SK-N-SH (cell line): Measurements from ENCODE around the gene LDB3. TPM values are rescaled to one million over a fixed set of nuclear protein-coding genes. Genes with fewer than 3 reads are reported as not detected.

ENCODE experiments used
- CTCF ChIA-PET: fragments of 300-600, 350-600 bp; formaldehyde crosslinking; extraction: SDS; loops from one replicate; lab custom pipeline; 2021; lab: Yijun Ruan, JAX
- POLR2A ChIA-PET: fragments of 350-600 bp; sonication (Branson Sonifier 250); formaldehyde crosslinking; extraction: SDS; loops from one replicate; lab custom pipeline; 2020; ENCODE audit warnings: antibody characterized with exemption, inconsistent platforms; lab: Yijun Ruan, JAX
- DNase-seq: peaks from one replicate; pipeline ENCODE4 v3.0.0; 2012
- H2AFZ ChIP-seq: fragments of 200-600 bp; sonication (generic); 2 replicates; pipeline ENCODE4 v1.8.1; 2016; ENCODE audit warnings: antibody characterized with exemption, mild to moderate bottlenecking, low read depth
- H3F3A ChIP-seq: fragments of 200-600 bp; sonication (generic); replicated peaks from 2 replicates; pipeline ENCODE3; 2016; ENCODE audit warnings: antibody characterized with exemption, mild to moderate bottlenecking; ENCODE audit not compliant: insufficient read depth
- H3K27ac ChIP-seq, 2 experiments: fragments of 200-500 bp in 1 of 2; fragments of 200-600 bp in 1 of 2; sonication (Bioruptor generic) in 1 of 2; sonication (generic), shearing (Covaris generic) in 1 of 2; 2 replicates each; pipeline versions ENCODE4 v1.5.1 to v1.6.1; 2014 to 2016; ENCODE audit warnings: low read depth in 2 of 2, inconsistent platforms in 1 of 2, low read length in 1 of 2, mild to moderate bottlenecking in 1 of 2, mixed read lengths in 1 of 2
- H3K27me3 ChIP-seq: fragments of 200-600 bp; sonication (generic), shearing (Covaris generic); 2 replicates; pipeline ENCODE4 v1.6.1; 2016; ENCODE audit warnings: mixed run types; ENCODE audit not compliant: insufficient read depth
- H3K36me3 ChIP-seq, 2 experiments: fragments of 200-500 bp in 1 of 2; fragments of 200-600 bp in 1 of 2; sonication (Bioruptor generic) in 1 of 2; sonication (generic) in 1 of 2; replicated peaks in 1 of 2; 2 replicates each; pipeline versions ENCODE3 to v1.5.1; 2014 to 2016; ENCODE audit warnings: low read length in 1 of 2, mild to moderate bottlenecking in 1 of 2; ENCODE audit not compliant: insufficient read depth in 2 of 2, control insufficient read depth in 1 of 2
- H3K4me1 ChIP-seq, 2 experiments: fragments of 200-500 bp in 1 of 2; fragments of 200-600 bp in 1 of 2; sonication (Bioruptor generic) in 1 of 2; sonication (generic), shearing (Covaris generic) in 1 of 2; 2 replicates each; pipeline versions ENCODE4 v1.5.1 to v1.6.1; 2014 to 2016; ENCODE audit warnings: low read depth in 1 of 2, low read length in 1 of 2, mixed run types in 1 of 2; ENCODE audit not compliant: insufficient read depth in 2 of 2, control insufficient read depth in 1 of 2
- H3K4me2 ChIP-seq: fragments of 200-600 bp; sonication (generic), shearing (Covaris generic); 2 replicates; pipeline ENCODE4 v1.6.1; 2017; ENCODE audit warnings: mixed run types
- H3K4me3 ChIP-seq, 2 experiments: fragments of 200-500 bp in 1 of 2; fragments of 200-600 bp in 1 of 2; sonication (Bioruptor generic) in 1 of 2; sonication (generic), shearing (Covaris generic) in 1 of 2; 2 replicates each; pipeline versions ENCODE4 v1.5.1 to v1.8.1; 2014 to 2016; ENCODE audit warnings: low read depth in 2 of 2, inconsistent platforms in 1 of 2, low read length in 1 of 2, mild to moderate bottlenecking in 1 of 2, mixed read lengths in 1 of 2, moderate library complexity in 1 of 2
- H3K79me2 ChIP-seq: fragments of 200-600 bp; sonication (generic); 2 replicates; pipeline ENCODE4 v1.8.1; 2017; ENCODE audit warnings: mild to moderate bottlenecking; ENCODE audit not compliant: insufficient read depth
- H3K9ac ChIP-seq: fragments of 200-600 bp; sonication (generic); 2 replicates; pipeline ENCODE4 v1.6.1; 2017; ENCODE audit warnings: mixed run types
- H3K9me2 ChIP-seq: fragments of 200-600 bp; sonication (generic); 2 replicates; pipeline ENCODE4 v1.6.1; 2017; ENCODE audit warnings: mixed run types
- H3K9me3 ChIP-seq: fragments of 200-600 bp; sonication (generic); 2 replicates; pipeline ENCODE4 v1.6.1; 2017; ENCODE audit warnings: mixed run types, mild to moderate bottlenecking, moderate library complexity
- H4K20me1 ChIP-seq: fragments of 200-600 bp; sonication (generic); 2 replicates; pipeline ENCODE4 v1.6.1; 2017; ENCODE audit warnings: mild to moderate bottlenecking, mixed run types; ENCODE audit not compliant: insufficient read depth
- FOXJ3 ChIP-seq: sonication (generic); formaldehyde crosslinking; IDR thresholded peaks from 2 replicates; pipeline ENCODE4 v1.5.1; 2020; ENCODE audit warnings: mild to moderate bottlenecking, missing genetic modification reagents
- FOXM1 ChIP-seq: IDR thresholded peaks from 2 replicates; pipeline ENCODE4 v1.4.0; 2012; ENCODE audit warnings: low read depth, mild to moderate bottlenecking
- MAX ChIP-seq: IDR thresholded peaks from 2 replicates; pipeline ENCODE4 v1.4.0; 2012; ENCODE audit warnings: low read depth
- NFIC ChIP-seq: IDR thresholded peaks from 2 replicates; pipeline ENCODE4 v1.4.0; 2012; ENCODE audit warnings: borderline replicate concordance
- NRF1 ChIP-seq: IDR thresholded peaks from 2 replicates; pipeline ENCODE4 v1.6.1; 2012; ENCODE audit warnings: low read depth, mild to moderate bottlenecking, low read length
- REST ChIP-seq: IDR thresholded peaks from 2 replicates; pipeline ENCODE4 v1.6.1; 2012; ENCODE audit warnings: mild to moderate bottlenecking, low read depth, low read length, moderate library complexity
- RFX5 ChIP-seq: IDR thresholded peaks from 2 replicates; pipeline ENCODE4 v1.6.1; 2012; ENCODE audit warnings: mild to moderate bottlenecking, improper control_type of control experiment, low read length
- RXRA ChIP-seq: IDR thresholded peaks from 2 replicates; pipeline ENCODE4 v1.4.0; 2012; ENCODE audit warnings: low read depth, mild to moderate bottlenecking, borderline replicate concordance
- SIN3A ChIP-seq: IDR thresholded peaks from 2 replicates; pipeline ENCODE4 v1.6.1; 2012; ENCODE audit warnings: low read depth, mild to moderate bottlenecking, low read length, moderate library complexity, borderline replicate concordance
- SMC3 ChIP-seq: IDR thresholded peaks from 2 replicates; pipeline ENCODE4 v1.6.1; 2012; ENCODE audit warnings: low read depth, low read length, improper control_type of control experiment
- TAF1 ChIP-seq: IDR thresholded peaks from 2 replicates; pipeline ENCODE4 v1.6.1; 2012; ENCODE audit warnings: low read depth, mild to moderate bottlenecking, low read length, moderate library complexity, borderline replicate concordance
- USF2 ChIP-seq: fragments of 150-350 bp; IDR thresholded peaks from 2 replicates; pipeline ENCODE4 v1.6.1; 2017; ENCODE audit warnings: antibody characterized with exemption, low read length, low read depth, borderline replicate concordance
- WGBS: methylation state at CpG from one replicate; pipeline ENCODE4 v1.1.6; 2017; ENCODE audit warnings: low lambda C conversion rate; 5-methylcytosine and 5-hydroxymethylcytosine counted together
- polyA plus RNA-seq, 3 experiments: library from polyadenylated mRNA; depleted of rRNA; stranded (reverse); fragments of >200 nt; gene quantifications; 2 replicates each; pipeline ENCODE4 v1.2.3, GENCODE V29; 2012

Gene LDB3
- polyA plus RNA-seq, 1 of the 3 experiments (the other 2 are of a cell fraction) = 0.48 TPM

GRCh38 chr10:86665868-86666267 lies 2.4 kb upstream of the LDB3 start:
- no peak overlapping the region for H3K9ac ChIP-seq
- H4K20me1 ChIP-seq = no peaks in the 10 kb centered on the region
- no peaks in the 10 kb centered on the region for H3K9me2 ChIP-seq
- H3K9me3 ChIP-seq = no peaks in the 10 kb centered on the region
- no peaks in the 10 kb centered on the region for H3F3A ChIP-seq
- no peak overlapping the region for H3K4me3 ChIP-seq
- H3K27ac ChIP-seq = no peak overlapping the region
- H3K79me2 ChIP-seq = no peaks in the 10 kb centered on the region
- peak; percentile 74 for DNase-seq
- no peaks in the 10 kb centered on the region for H3K27me3 ChIP-seq
- ChIA-PET POLR2A (interaction anchor here (0.5 to 0.6 kb wide), 2 partner anchors 50 to 374 kb away, joined by 3 to 5 read pairs; no protein-coding TSS in a partner anchor), CTCF (interaction anchor here (1.4 to 2.1 kb wide), 5 partner anchors 11 to 234 kb away, joined by 3 to 9 read pairs (median 6); no protein-coding TSS in a partner anchor)
- no peak overlapping the region for H2AFZ ChIP-seq
- H3K4me1 ChIP-seq = peaks cover 13 to 59% of the 10 kb centered on the region in 2 experiments; a peak in 3 of 4 replicates
- H3K4me2 ChIP-seq = no peak overlapping the region
- H3K36me3 ChIP-seq = no peaks in the 10 kb centered on the region
- TF ChIP-seq FOXJ3 (CRISPR knock-in tag) (0 out of 2 replicates have a peak, but pooled peaks have one; percentile 40), USF2 (no peak)
- 77% methylated on average over 12 of the region's 12 CpGs for WGBS

- WGBS = 92% methylated on average over 7 of the region's 7 CpGs
- no peaks in the 10 kb centered on the region for H3K36me3 ChIP-seq
- no peak overlapping the region for H2AFZ ChIP-seq
- no peaks in the 10 kb centered on the region for H4K20me1 ChIP-seq
- H3K9ac ChIP-seq = no peak overlapping the region
- no peaks in the 10 kb centered on the region for H3K79me2 ChIP-seq
- no peaks in the 10 kb centered on the region for H3K9me3 ChIP-seq
- no peaks in the 10 kb centered on the region for H3K27me3 ChIP-seq
- no peak overlapping the region for H3K4me2 ChIP-seq
- DNase-seq = no peak
- no peaks in the 10 kb centered on the region for H3K9me2 ChIP-seq
- H3K4me3 ChIP-seq = no peak overlapping the region
- ChIA-PET POLR2A (no interaction called here), CTCF (interaction anchor here (0.5 to 2.1 kb wide), 5 partner anchors 14 to 370 kb away, joined by 3 to 9 read pairs (median 6); no protein-coding TSS in a partner anchor)
- no peak overlapping the region for H3K27ac ChIP-seq
- TF ChIP-seq NFIC (no peak), FOXM1 (no peak), SIN3A (no peak), TAF1 (no peak), NRF1 (no peak)
- no peaks in the 10 kb centered on the region for H3F3A ChIP-seq
- H3K4me1 ChIP-seq = peaks cover 13 to 55% of the 10 kb centered on the region in 2 experiments; a peak in 3 of 4 replicates
Observed at GRCh38 chr10:86666538-86666937, 1.8 kb upstream of the LDB3 start.

GRCh38 chr10:86667421-86668181 lies 710 bp upstream of the LDB3 start:
- POLR2A ChIA-PET = no interaction called here
- Histone ChIP-seq H3K9me3 (no peaks in the 10 kb centered on the region), H3K36me3 (no peaks in the 10 kb centered on the region), H3K4me3 (no peak overlapping the region), H4K20me1 (no peaks in the 10 kb centered on the region), H3K9me2 (no peaks in the 10 kb centered on the region), H2AFZ (no peak overlapping the region), H3F3A (no peaks in the 10 kb centered on the region), H3K4me2 (peak overlapping the region; percentile 63; the same call in 1 of the 2 replicates), H3K27ac (no peak overlapping the region), H3K4me1 (peaks cover 13 to 48% of the 10 kb centered on the region in 2 experiments; a peak in 3 of 4 replicates), H3K9ac (no peak overlapping the region), H3K79me2 (no peaks in the 10 kb centered on the region), H3K27me3 (no peaks in the 10 kb centered on the region)
- DNase-seq = no peak
- WGBS = 85% methylated on average over 9 of the region's 10 CpGs
- CTCF ChIA-PET = interaction anchor here (0.6 to 2.3 kb wide), 5 partner anchors 18 to 293 kb away, joined by 3 to 5 read pairs (median 4); no protein-coding TSS in a partner anchor
- no peak for TF ChIP-seq FOXJ3 (CRISPR knock-in tag)
- TF ChIP-seq MAX = no peak
- no peak for TF ChIP-seq RXRA
- no peak for TF ChIP-seq RFX5
- no peak for TF ChIP-seq SMC3
- no peak for TF ChIP-seq USF2
- no peak for TF ChIP-seq REST
